Stimulated activated CD8-positive, alpha-beta memory T cell treated with anti-CD3 and anti-CD28 coated beads, Interleukin-4, amount 100 ng/mL, for 1 hour (primary cell): ENCODE measurements around the gene CYP2R1.

Experiments
- DNase-seq, 2 donors: peaks; one replicate each; pipeline ENCODE4 v3.0.0-alpha.2; 2020; ENCODE audit warnings: low read depth in 2 of 2, low spot score in 1 of 2

Gene CYP2R1, protein sequence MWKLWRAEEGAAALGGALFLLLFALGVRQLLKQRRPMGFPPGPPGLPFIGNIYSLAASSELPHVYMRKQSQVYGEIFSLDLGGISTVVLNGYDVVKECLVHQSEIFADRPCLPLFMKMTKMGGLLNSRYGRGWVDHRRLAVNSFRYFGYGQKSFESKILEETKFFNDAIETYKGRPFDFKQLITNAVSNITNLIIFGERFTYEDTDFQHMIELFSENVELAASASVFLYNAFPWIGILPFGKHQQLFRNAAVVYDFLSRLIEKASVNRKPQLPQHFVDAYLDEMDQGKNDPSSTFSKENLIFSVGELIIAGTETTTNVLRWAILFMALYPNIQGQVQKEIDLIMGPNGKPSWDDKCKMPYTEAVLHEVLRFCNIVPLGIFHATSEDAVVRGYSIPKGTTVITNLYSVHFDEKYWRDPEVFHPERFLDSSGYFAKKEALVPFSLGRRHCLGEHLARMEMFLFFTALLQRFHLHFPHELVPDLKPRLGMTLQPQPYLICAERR

DNA sequence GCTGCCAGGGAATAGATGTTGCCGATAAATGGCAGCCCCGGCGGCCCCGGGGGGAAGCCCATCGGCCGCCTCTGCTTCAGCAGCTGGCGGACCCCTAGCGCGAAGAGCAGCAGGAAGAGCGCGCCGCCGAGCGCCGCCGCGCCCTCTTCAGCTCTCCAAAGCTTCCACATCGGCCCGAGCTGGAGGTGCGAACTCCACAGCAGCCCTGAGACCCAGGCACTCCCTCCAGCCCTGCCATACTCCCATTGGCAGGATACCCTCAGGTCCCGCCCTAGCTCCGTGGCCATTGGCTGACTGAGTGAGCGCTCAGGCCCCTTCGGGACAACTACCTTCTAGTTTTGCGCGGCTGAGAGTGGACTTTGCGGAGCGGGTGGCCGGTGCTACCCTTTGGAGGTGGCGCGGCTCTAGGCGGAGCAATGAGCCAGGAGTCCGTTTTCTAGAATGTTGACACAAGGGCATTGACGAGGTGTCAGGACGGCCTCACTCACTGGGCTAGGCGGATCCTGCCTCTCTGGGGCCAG lies at the start of gene CYP2R1:
CYP2R1 (minus strand) TSS at position 196 of the 521 bp plus-strand sequence; CDS start at position 170, 26 bp downstream.
- DNase-seq, result peak; percentile 72 to 81

DNA sequence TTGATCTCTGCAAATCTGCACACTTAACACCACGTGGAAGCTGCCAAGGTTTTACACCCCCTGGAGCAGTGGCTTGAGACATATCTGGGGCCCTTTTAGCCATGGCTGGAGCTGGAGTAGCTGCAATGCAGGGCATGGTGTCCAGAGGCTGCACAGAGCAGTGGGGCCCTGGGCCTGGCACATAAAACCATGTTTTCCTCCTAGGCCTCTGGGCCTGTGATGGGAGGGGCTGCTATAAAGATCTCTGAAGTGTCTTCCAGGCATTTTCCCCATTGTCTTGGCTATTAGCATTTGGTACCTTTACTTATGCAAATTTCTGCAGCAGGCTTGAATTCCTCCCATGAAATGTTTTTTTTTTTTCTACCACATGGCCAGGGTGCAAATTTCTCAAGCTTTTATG lies 46.9 kb upstream of the CYP2R1 start:
- no peak for DNase-seq

DNA sequence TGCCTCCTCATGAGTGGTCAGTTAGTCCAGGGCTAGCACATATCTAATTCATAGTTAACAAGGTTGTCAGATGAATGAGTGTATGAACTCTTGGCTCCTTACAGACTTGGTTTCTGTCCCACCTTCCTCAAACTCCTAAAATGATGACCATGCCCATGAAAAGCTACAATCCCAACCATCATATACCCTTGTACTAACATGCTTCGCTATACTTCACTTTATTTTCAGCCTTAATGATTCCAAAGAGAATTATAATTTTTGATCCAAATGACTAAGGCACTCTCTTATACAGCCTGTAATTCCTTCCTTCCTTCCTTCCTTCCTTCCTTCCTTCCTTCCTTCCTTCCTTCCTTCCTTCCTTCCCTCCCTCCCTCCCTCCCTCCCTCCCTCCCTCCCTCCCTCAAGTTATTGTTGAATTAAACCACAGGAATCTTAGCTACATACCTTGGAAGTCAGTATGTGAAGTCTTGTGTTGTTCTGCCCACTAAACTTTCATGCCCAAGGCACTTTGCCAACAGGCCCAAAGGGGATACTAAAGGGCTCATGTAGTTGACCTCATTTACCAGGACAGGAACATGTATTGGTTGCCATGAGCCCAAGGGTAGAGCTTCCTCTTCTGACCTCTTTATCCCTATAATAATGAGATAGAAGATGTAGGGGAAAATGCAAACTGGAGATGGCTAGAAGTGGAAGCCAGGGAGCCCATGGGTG lies 42.8 kb upstream of the CYP2R1 start:
- no peak for DNase-seq

GRCh38 chr11:14932447-14932846 lies 40.4 kb upstream of the CYP2R1 start:
- no peak for DNase-seq

GRCh38 chr11:14930369-14930768 lies 38.3 kb upstream of the CYP2R1 start:
- no peak for DNase-seq

DNA sequence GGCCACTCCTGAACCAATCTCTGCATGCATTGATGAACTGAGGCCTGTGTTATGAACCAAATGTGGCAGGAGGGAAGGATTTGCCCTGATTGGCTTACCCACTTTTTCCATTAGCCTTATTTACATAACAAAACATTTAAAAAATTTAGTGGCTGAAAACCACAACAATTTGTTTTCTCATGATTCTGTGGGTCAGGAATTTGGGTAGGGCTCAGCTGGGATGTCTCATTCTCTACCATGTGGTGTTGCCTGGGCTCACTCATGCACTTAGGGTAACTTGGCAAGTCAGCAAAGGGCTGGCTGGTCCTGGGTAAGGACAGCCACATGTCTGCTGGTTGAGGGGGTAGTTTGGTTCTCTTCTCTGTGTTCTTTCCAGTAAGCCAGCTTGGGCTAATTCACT lies 35.1 kb upstream of the CYP2R1 start:
- no peak for DNase-seq

DNA sequence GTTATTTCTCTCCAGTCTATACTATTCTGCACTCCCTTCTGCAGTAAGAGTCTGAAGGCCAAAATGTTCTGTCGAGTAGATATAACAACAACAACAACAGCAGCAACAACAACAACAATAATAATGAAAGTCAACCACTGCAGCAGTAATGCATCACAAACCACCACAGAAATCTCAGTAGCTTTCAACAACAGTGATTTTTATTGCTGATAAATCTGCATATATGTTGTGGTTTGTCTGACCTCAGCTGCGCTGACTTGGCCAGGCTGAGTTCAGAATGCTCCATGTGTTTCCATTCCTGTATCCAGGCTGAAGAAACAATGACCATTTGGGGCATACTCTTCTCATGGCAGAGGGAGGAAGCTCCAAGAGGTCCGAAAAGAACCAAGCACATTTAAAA lies 32.3 kb upstream of the CYP2R1 start:
- no peak for DNase-seq

- no peak for DNase-seq
Measured at GRCh38 chr11:14916403-14916802, 24.4 kb upstream of the CYP2R1 start.

GRCh38 chr11:14914536-14914935 lies 22.5 kb upstream of the CYP2R1 start:
- no peak for DNase-seq

GRCh38 chr11:14908214-14908880 lies 16.3 kb upstream of the CYP2R1 start:
- DNase-seq, result no peak

DNA sequence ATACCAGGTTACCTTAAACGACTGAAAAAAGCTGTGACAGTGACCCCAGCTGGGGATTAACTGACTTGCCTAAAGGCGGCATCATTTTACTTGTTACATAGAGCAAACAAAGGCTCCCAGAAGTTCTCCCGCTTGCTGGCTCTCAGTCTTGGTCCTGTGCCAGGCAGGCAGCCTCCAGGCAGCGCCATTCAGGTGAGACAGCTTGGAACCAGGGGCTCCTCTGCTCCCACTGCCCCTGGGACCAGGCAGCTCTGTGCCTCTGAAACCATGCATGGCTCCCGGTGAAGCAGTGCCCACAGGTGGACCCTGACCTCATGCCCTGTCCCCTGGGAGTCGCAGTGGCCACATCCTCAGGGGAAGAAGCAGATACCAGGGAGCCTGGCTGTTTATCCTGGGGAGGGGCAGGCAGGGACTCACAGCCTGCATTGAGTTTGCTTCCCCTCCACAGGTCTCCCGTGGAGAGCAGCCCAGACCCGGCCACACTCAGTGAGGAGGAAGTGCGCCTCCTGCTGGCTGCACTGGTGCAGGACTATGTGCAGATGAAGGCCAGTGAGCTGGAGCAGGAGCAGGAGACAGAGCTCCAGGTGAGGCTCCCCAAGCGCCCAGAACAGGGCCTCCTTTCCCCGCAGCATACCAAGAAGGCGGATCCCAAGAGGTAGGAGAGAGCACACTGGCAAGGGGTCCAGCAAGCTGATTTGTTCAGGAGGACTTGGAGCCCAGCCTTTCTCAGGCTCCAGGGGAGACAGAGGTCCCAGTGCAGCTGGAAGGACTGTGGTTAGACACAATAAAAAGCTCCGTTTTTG lies 15.6 kb upstream of the CYP2R1 start:
- DNase-seq, result peak; percentile 73 to 75

DNA sequence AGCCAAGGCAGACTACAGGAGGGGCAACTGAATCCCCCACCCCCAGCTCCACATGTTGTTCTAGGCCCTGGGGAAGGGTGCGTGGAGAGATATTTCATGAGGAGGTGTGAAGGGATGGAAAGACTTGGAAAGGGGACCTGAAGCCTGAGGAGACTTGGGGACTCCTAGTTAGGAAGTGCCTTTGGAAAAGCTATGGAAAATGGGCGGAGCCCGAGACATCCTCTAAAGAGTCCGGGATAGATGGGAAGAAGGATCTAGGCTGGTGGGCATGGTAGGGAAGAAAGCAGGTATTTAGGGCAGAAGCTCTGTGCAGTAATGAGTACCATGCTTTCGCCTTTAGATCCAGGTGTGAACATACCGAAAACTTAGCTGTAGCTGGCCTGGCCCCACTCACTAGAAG lies 15.0 kb upstream of the CYP2R1 start:
- DNase-seq, result no peak

DNA sequence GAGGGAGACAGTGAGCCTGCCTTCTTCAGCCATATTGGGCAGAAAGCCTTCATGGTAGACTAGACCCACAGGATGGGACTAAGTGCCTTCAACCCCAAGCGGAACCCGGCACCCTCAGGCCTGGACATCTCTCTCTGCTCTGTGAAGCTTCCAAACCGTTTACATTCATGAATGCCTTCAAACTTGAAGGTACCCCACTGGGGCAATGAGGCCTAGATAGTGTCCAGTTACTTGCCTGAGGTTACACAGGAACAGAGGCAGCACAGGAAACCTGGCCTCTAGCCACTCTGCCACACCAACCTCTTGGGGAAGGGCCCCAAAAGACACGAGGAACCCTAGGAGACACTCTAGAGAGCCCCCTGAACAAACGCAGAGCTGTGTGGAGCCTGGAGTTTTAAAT lies 14.5 kb upstream of the CYP2R1 start:
- no peak for DNase-seq

DNA sequence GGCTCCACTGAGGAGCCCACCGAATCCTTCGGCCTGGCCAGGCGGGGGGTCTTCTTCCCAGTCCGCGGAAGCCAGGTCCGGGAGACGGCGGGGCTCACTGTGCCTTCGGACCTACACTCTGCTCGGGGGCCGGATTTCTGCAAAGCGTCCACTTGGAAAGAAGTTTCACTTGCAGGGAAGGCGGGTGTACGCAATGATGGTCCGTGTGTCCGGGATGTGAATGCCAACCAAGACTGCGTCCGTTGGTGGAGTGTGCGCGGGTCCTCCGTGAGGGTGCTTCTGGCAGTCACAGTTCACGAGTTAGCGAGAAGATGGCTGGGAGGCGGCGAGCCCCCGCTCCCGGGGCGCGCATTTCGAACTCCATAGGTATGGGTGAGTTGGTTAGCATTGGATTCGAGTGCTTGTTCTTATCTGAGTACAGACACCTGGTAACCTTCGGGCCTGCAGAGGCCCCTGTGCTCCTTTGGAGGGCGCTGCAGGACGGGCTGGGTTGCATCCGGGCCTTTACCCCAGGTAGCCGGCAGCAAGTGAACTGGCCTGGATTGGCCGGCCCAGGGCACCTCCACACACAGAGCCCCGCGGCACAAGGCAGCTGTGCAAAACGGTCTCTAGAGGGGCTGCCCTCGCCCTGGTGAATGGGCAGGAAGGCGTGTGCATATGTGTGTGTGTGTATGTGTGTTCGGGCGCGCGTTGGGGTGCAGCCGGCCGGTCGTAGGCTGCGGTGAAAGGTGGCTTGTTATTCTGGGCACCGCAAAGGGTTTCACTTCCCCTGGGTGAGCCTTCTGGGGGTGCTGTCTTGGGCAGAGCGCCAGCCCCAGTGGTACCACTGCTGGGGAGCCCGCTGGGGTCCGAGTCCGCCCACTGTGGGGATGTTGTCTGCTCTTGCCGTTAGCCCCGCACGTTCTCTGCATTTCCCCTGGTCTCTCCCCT lies 13.3 kb upstream of the CYP2R1 start:
- DNase-seq, result peak in 1 of 2 donors; percentile 42

DNA sequence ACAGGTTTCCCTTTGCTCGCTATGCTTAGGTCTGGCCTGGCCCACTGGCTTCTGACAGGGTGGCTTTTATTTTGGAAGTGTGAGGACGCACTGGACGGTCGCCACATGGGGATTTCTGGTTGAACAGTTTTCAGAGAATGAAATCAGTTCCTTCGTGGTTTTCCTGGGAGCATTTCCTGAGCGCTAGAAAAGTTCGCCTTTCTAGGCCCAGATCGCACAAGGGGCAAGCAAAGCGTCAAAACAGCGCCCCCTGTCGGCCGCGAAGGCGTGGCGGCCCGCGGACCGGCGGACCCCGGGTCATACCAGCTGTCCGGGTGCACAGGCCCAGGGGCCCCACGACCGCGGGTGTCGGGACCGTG lies 12.7 kb upstream of the CYP2R1 start:
- peak; percentile 76 to 77 for DNase-seq

DNA sequence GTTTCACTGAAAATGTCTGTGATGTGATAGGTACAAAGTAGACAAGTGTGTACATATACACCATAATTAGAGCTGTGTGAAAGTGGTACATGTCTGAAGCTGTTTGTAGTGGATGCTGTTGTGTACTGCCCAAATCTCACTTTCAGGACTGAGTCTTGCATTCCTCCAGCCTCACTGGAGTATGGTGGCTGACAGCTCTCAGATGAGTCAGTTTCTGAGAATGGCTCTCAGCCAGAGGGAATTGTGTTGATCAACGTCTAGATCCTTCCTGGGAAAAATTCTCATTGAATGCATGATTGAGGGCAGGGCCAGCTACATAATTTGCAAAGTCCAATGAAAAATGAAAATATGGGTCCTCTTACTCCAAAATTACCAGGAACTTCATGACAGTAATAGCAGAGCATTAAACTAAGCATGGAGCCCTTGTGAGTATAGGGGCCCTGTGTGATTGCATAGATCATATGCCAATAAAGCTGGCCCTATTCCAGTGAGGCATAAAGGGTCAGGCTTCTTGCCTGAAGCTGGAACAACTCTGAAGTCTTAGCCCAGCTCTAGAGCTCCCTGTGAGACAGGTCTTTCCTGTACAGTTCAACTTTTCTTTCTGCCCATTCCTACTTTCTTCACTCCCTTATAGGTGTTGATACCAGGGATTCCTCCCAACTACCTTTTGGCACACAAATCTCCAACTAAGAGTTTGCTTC lies 10.8 kb upstream of the CYP2R1 start:
- no peak for DNase-seq

GRCh38 chr11:14898906-14899305 lies 6.9 kb upstream of the CYP2R1 start:
- no peak for DNase-seq

DNA sequence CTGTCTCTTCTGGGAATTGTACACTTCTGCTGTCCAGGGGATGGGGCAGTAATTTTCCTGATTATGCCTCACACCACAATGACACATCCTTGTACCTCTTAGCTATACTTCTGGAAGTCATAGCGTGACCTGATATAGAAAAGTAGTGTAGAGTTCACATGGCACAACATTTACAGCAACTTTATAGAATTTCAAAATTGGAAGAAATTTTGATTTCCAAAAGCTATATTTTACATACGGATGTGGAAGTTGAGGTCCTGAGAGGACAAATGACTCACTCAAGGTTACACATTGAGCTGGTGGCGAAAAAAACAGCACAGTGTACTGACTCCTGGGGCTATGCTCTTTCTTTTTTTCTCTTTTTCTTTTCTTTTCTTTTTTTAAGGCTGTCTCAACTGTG lies 6.3 kb upstream of the CYP2R1 start:
- no peak for DNase-seq
